B cell (primary cell): Measurements from ENCODE around the gene LDLRAD3. TPM values are rescaled to one million over a fixed set of nuclear protein-coding genes. Genes with fewer than 3 reads are reported as not detected.

Experiments used
- ATAC-seq: fragments of 200-7000 bp; cut with Tn5 transposase; one replicate; pipeline ENCODE4 v1.10.0; 2021; ENCODE audit warnings: low read depth, mild to moderate bottlenecking, moderate number of reproducible peaks, moderate library complexity
- CTCF ChIA-PET: fragments of 350-600 bp; sonication (Branson Sonifier 250); formaldehyde crosslinking; loops from one replicate; lab custom pipeline; 2021; ENCODE audit warnings: antibody characterized with exemption, inconsistent platforms; lab: Charles Lee
- POLR2A ChIA-PET: fragments of 350-600 bp; sonication (Branson Sonifier 250); formaldehyde crosslinking; loops from one replicate; lab custom pipeline; 2021; ENCODE audit warnings: antibody characterized with exemption; lab: Charles Lee
- DNase-seq: peaks from one replicate; pipeline ENCODE4 v3.0.0; 2013
- H2AFZ ChIP-seq: 2 replicates; pipeline ENCODE4 v1.6.1; 2012; ENCODE audit warnings: mild to moderate bottlenecking, low read depth, low read length; ENCODE audit not compliant: insufficient read depth, poor library complexity, severe bottlenecking
- H3K27ac ChIP-seq, 2 donors: 1 replicate in 1 of 2; 2 replicates in 1 of 2; pipeline ENCODE4 v1.5.1; 2012 to 2013; ENCODE audit warnings: low read length in 2 of 2, mild to moderate bottlenecking in 2 of 2, moderate library complexity in 1 of 2
- H3K27me3 ChIP-seq, 4 experiments: fragments of 200-600 bp in 1 of 4; sonication (generic) in 1 of 4; replicated peaks in 1 of 4; 1 replicate in 2 of 4; 2 replicates in 2 of 4; pipeline versions ENCODE4 v1.6.1 to v1.7.0; 2013 to 2016; ENCODE audit warnings: low read length in 3 of 4, mild to moderate bottlenecking in 2 of 4, mixed read lengths in 1 of 4, moderate library complexity in 1 of 4; ENCODE audit not compliant: insufficient read depth in 4 of 4, control insufficient read depth in 3 of 4; ENCODE audit errors: control extremely low read depth in 1 of 4
- H3K36me3 ChIP-seq, 2 experiments: replicated peaks in 1 of 2; 1 replicate in 1 of 2; 2 replicates in 1 of 2; pipeline versions ENCODE4 v1.6.1 to v1.7.1; 2013; ENCODE audit warnings: low read length in 1 of 2; ENCODE audit not compliant: insufficient read depth in 2 of 2, control insufficient read depth in 1 of 2; ENCODE audit errors: control extremely low read depth in 1 of 2, extremely low read depth in 1 of 2
- H3K4me1 ChIP-seq, 2 donors: fragments of 200-600 bp in 1 of 2; sonication (generic) in 1 of 2; 1 replicate in 1 of 2; 2 replicates in 1 of 2; pipeline versions ENCODE4 v1.5.1 to v1.6.1; 2013 to 2017; ENCODE audit warnings: low read length in 2 of 2; ENCODE audit not compliant: control insufficient read depth in 2 of 2, insufficient read depth in 2 of 2
- H3K4me2 ChIP-seq: replicated peaks from 2 replicates; pipeline ENCODE3; 2012; ENCODE audit warnings: mild to moderate bottlenecking, low read depth, low read length; ENCODE audit not compliant: poor library complexity, severe bottlenecking
- H3K4me3 ChIP-seq, 5 experiments: fragments of 200-600 bp in 1 of 5; sonication (generic) in 1 of 5; 1 replicate in 3 of 5; 2 replicates in 2 of 5; pipeline versions ENCODE4 v1.5.1 to v1.7.0; 2011 to 2016; ENCODE audit warnings: low read length in 4 of 5, mild to moderate bottlenecking in 4 of 5, low read depth in 2 of 5, control low read depth in 1 of 5, moderate library complexity in 1 of 5; ENCODE audit not compliant: insufficient read depth in 1 of 5; ENCODE audit errors: control extremely low read depth in 1 of 5, extremely low read depth in 1 of 5
- H3K79me2 ChIP-seq: fragments of 200-600 bp; sonication (generic); one replicate; pipeline ENCODE4 v1.6.0; 2016; ENCODE audit warnings: low read length; ENCODE audit not compliant: control insufficient read depth, insufficient read depth
- H3K9ac ChIP-seq: fragments of 200-600 bp; sonication (generic); 2 replicates; pipeline ENCODE4 v1.6.1; 2017; ENCODE audit warnings: mild to moderate bottlenecking, low read length, moderate library complexity
- H3K9me3 ChIP-seq, 3 donors: one replicate each; pipeline versions ENCODE4 v1.6.1 to v1.7.1; 2013; ENCODE audit warnings: low read length in 2 of 3; ENCODE audit not compliant: control insufficient read depth in 2 of 3, insufficient read depth in 1 of 3; ENCODE audit errors: control extremely low read depth in 1 of 3
- H4K20me1 ChIP-seq: 2 replicates; pipeline ENCODE4 v1.6.0; 2012; ENCODE audit warnings: mild to moderate bottlenecking, low read length; ENCODE audit not compliant: insufficient read depth, control insufficient read depth, poor library complexity, severe bottlenecking
- H3K27ac Mint-ChIP-seq: one replicate; pipeline ENCODE4 v1.8.0; 2021; ENCODE audit warnings: mixed read lengths
- H3K27me3 Mint-ChIP-seq: one replicate; pipeline ENCODE4 v1.8.0; 2021; ENCODE audit warnings: mixed read lengths
- H3K4me1 Mint-ChIP-seq: one replicate; pipeline ENCODE4 v1.8.0; 2021; ENCODE audit warnings: mixed read lengths
- H3K4me3 Mint-ChIP-seq: one replicate; pipeline ENCODE4 v1.8.0; 2021; ENCODE audit warnings: mixed read lengths
- H3K9me3 Mint-ChIP-seq: one replicate; pipeline ENCODE4 v1.8.0; 2022; ENCODE audit warnings: mixed read lengths; ENCODE audit not compliant: insufficient read depth
- EZH2 ChIP-seq: IDR thresholded peaks from 2 replicates; pipeline ENCODE4 v1.6.1; 2012; ENCODE audit warnings: borderline replicate concordance, low read depth, mild to moderate bottlenecking, moderate library complexity, low read length; ENCODE audit not compliant: insufficient read depth, poor library complexity, severe bottlenecking
- WGBS: methylation state at CpG from one replicate; pipeline ENCODE4 v1.1.5; 2013; ENCODE audit warnings: missing lambda C conversion rate; ENCODE audit not compliant: insufficient coverage; 5-methylcytosine and 5-hydroxymethylcytosine counted together
- intact Hi-C: fragments of 100-400 bp; cut with micrococcal nuclease; formaldehyde crosslinking; loops from one replicate; pipeline ENCODE4 v1.10.0; 2022
- polyA plus RNA-seq: library from polyadenylated mRNA; depleted of rRNA; stranded (reverse); fragments of >200 nt; gene quantifications from 2 replicates; pipeline ENCODE4 v1.2.3, GENCODE V29; 2012
- total RNA-seq, 2 donors: library from RNA; stranded (reverse); fragments of 120-200 nt in 1 of 2; gene quantifications; 1 replicate in 1 of 2; 2 replicates in 1 of 2; pipeline versions ENCODE4 v1.2.3 to v1.2.4, GENCODE V29; 2013 to 2022
- TF ChIP-seq, protein P1 (sequence below): fragments of 200-600 bp; IDR thresholded peaks from one replicate; pipeline ENCODE4 v1.8.0; 2022; ENCODE audit warnings: antibody characterized with exemption, mild to moderate bottlenecking

Gene LDLRAD3
- total and polyA plus RNA-seq, 2 donors (not counting 1 experiment from before 2014, with no cell fraction given), result 0.01 TPM; not detected in 1

DNA sequence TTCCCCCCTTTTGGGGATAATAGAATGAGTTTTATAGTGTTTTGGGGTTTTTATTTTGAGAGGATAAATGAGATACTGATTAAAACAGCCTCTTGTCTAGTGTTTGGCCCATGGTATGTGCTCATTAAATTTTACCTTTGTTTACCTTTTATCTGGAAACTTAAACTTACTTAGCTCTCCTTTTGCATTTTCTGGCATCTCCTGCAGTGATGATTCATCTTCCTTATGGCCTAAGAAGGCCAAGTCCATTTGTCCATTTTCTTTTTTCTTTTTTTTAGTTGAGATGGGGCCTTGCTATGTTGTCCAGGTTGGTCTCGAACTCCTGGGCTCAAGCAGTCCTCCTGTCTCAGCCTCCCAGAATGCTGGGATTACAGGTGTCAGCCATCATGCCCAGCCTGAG is 189.1 kb downstream of the LDLRAD3 start:
- Histone ChIP-seq H3K9ac (no peak overlapping the region), H3K27me3 (peaks cover 0 to 3% (median 0%) of the 10 kb centered on the region in 4 experiments), H3K4me2 (no peak overlapping the region), H3K79me2 (no peaks in the 10 kb centered on the region), H3K27ac (no peak overlapping the region), H4K20me1 (no peaks in the 10 kb centered on the region), H2AFZ (no peak overlapping the region), H3K9me3 (no peaks in the 10 kb centered on the region), H3K36me3 (no peaks in the 10 kb centered on the region), H3K4me3 (no peak overlapping the region), H3K4me1 (no peaks in the 10 kb centered on the region)
- Mint-ChIP-seq H3K27ac (no peak overlapping the region), H3K9me3 (no peaks in the 10 kb centered on the region), H3K27me3 (peaks cover 19% of the 10 kb centered on the region), H3K4me1 (no peaks in the 10 kb centered on the region), H3K4me3 (no peak overlapping the region)
- DNase-seq (no peak), ATAC-seq (no peak)
- no CpG with 5 or more reads among the region's 1 CpG for WGBS
- POLR2A ChIA-PET, result no interaction called here
- TF ChIP-seq EZH2, result no peak
- TF ChIP-seq, protein P1, sequence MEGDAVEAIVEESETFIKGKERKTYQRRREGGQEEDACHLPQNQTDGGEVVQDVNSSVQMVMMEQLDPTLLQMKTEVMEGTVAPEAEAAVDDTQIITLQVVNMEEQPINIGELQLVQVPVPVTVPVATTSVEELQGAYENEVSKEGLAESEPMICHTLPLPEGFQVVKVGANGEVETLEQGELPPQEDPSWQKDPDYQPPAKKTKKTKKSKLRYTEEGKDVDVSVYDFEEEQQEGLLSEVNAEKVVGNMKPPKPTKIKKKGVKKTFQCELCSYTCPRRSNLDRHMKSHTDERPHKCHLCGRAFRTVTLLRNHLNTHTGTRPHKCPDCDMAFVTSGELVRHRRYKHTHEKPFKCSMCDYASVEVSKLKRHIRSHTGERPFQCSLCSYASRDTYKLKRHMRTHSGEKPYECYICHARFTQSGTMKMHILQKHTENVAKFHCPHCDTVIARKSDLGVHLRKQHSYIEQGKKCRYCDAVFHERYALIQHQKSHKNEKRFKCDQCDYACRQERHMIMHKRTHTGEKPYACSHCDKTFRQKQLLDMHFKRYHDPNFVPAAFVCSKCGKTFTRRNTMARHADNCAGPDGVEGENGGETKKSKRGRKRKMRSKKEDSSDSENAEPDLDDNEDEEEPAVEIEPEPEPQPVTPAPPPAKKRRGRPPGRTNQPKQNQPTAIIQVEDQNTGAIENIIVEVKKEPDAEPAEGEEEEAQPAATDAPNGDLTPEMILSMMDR, result no peak
- CTCF ChIA-PET, result interaction anchor here (0.7 to 1.6 kb wide), 2 partner anchors 346 to 360 kb away, joined by 4 to 5 read pairs; no protein-coding TSS in a partner anchor
- intact Hi-C loops, result no loop called here

DNA sequence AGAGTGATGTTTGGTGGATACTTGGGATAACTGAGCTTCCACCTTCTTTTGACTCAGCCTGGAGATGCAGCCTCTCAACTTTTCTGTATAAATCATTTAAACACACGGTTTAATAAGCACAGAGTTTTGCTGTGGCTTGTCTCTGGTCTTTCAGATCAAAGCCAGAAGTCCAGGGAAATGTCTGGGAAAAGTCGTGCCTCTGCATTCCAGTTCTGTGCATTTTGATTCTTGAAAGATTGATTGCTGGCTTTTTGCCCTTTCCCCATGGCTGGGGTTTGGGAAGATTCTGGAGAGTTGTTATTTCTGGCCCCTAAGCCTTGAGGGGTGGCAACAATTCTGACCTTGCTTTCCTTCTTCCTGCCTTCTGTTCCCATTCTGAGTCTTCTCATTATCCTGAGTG is 191.2 kb downstream of the LDLRAD3 start:
- H3K27me3 Mint-ChIP-seq, result peaks cover 11% of the 10 kb centered on the region
- ChIA-PET POLR2A (no interaction called here), CTCF (no interaction called here)
- no peak for ATAC-seq
- DNase-seq, result no peak
- no peaks in the 10 kb centered on the region for H3K9me3 Mint-ChIP-seq
- H3K4me2 ChIP-seq, result no peak overlapping the region
- no peak overlapping the region for H3K4me3 ChIP-seq
- H4K20me1 ChIP-seq, result no peaks in the 10 kb centered on the region
- no peak overlapping the region for H2AFZ ChIP-seq
- no peak overlapping the region for H3K27ac Mint-ChIP-seq
- no peaks in the 10 kb centered on the region for H3K4me1 ChIP-seq
- H3K36me3 ChIP-seq, result no peaks in the 10 kb centered on the region
- H3K9ac ChIP-seq, result no peak overlapping the region
- no peaks in the 10 kb centered on the region for H3K9me3 ChIP-seq
- intact Hi-C loops, result no loop called here
- H3K27ac ChIP-seq, result no peak overlapping the region
- no peaks in the 10 kb centered on the region for H3K27me3 ChIP-seq
- TF ChIP-seq, protein P1, result no peak
- TF ChIP-seq EZH2, result no peak
- H3K79me2 ChIP-seq, result no peaks in the 10 kb centered on the region
- H3K4me3 Mint-ChIP-seq, result no peak overlapping the region
- no peaks in the 10 kb centered on the region for H3K4me1 Mint-ChIP-seq
- WGBS, result 73% methylated on average over 1 of the region's 2 CpGs
